Stomach (tissue), 9 donors: ENCODE data around the gene TRIM29. TPM values are rescaled to one million over a fixed set of nuclear protein-coding genes. Genes with fewer than 3 reads are reported as not detected.

Experiments
- DNase-seq, 2 donors: peaks; one replicate each; pipeline versions ENCODE4 v3.0.0 to v3.0.0-alpha.2; 2013 to 2019
- H3K27ac ChIP-seq, 5 donors: fragments of 200-600 bp in 4 of 5; sonication (generic) in 4 of 5; one replicate each; pipeline ENCODE4 v1.5.1; 2013 to 2019; ENCODE audit warnings: mild to moderate bottlenecking in 1 of 5, moderate library complexity in 1 of 5
- H3K27me3 ChIP-seq, 3 donors: fragments of 200-600 bp; sonication (generic); one replicate each; pipeline ENCODE4 v1.5.1; 2017 to 2019; ENCODE audit warnings: mixed run types in 1 of 3
- H3K36me3 ChIP-seq, 4 donors: fragments of 200-600 bp; sonication (generic); 1 replicate in 3 of 4; 2 replicates in 1 of 4; pipeline ENCODE4 v1.5.1; 2016 to 2019
- H3K4me1 ChIP-seq, 4 donors: fragments of 200-600 bp; sonication (generic); one replicate each; pipeline ENCODE4 v1.5.1; 2016 to 2019
- H3K4me3 ChIP-seq, 4 donors: fragments of 200-600 bp; sonication (generic) in 3 of 4; one replicate each; pipeline ENCODE4 v1.5.1; 2016 to 2019; ENCODE audit warnings: mild to moderate bottlenecking in 1 of 4
- H3K9me3 ChIP-seq, 4 donors: fragments of 200-600 bp; sonication (generic); one replicate each; pipeline ENCODE4 v1.5.1; 2016 to 2019
- EP300 ChIP-seq: sonication (generic); formaldehyde crosslinking; IDR thresholded peaks from one replicate; pipeline ENCODE4 v1.6.1; 2017; ENCODE audit warnings: antibody characterized with exemption
- POLR2A ChIP-seq, 4 donors: fragments of 450-650 bp; IDR thresholded peaks; one replicate each; pipeline ENCODE4 v1.6.1; 2016; ENCODE audit warnings: antibody characterized with exemption in 4 of 4, control low read depth in 2 of 4, mild to moderate bottlenecking in 1 of 4, moderate library complexity in 1 of 4
- POLR2AphosphoS5 ChIP-seq, 3 donors: sonication (generic); formaldehyde crosslinking; IDR thresholded peaks; one replicate each; pipeline ENCODE4 v1.6.1; 2016; ENCODE audit warnings: antibody characterized with exemption in 3 of 3
- WGBS, 5 donors: extraction: QIAGEN DNeasy Blood & Tissue Kit in 3 of 5; methylation state at CpG; one replicate each; pipeline versions ENCODE4 v1.1.5 to v1.1.7; 2013 to 2018; 5-methylcytosine and 5-hydroxymethylcytosine counted together
- intact Hi-C: fragments of 100-400 bp; cut with DNase I; formaldehyde crosslinking; loops from one replicate; pipeline ENCODE4 v1.15.1; 2023; ENCODE audit warnings: low total_unique reads
- polyA plus RNA-seq, 3 donors: library from polyadenylated mRNA; stranded (reverse); fragments of 200-250 nt; gene quantifications; one replicate each; pipeline ENCODE4 v1.2.3, GENCODE V29; 2013
- total RNA-seq, 5 donors: library from RNA; depleted of rRNA; stranded (reverse); fragments of >200 nt; gene quantifications; one replicate each; pipeline versions ENCODE4 v1.1.0 to v1.2.3, GENCODE V29; 2014 to 2016
- TF ChIP-seq, protein P1 (sequence below), 7 experiments: fragments of 450-650 bp in 4 of 7; fragments of 200-600 bp in 3 of 7; sonication (generic) in 3 of 7; IDR thresholded peaks; one replicate each; pipeline ENCODE4 v1.5.1; 2016 to 2019; ENCODE audit warnings: antibody characterized with exemption in 7 of 7, control low read depth in 2 of 7, mild to moderate bottlenecking in 1 of 7
- donor health status: healthy with polysubstance abuse.
- donor health status: Bipolar disorder and iron deficiency.
- donor health status: healthy.

The TRIM29 gene
- total and polyA plus RNA-seq, 8 donors, result 1.4 to 287 (median 2.2) TPM; not detected in 2

DNA sequence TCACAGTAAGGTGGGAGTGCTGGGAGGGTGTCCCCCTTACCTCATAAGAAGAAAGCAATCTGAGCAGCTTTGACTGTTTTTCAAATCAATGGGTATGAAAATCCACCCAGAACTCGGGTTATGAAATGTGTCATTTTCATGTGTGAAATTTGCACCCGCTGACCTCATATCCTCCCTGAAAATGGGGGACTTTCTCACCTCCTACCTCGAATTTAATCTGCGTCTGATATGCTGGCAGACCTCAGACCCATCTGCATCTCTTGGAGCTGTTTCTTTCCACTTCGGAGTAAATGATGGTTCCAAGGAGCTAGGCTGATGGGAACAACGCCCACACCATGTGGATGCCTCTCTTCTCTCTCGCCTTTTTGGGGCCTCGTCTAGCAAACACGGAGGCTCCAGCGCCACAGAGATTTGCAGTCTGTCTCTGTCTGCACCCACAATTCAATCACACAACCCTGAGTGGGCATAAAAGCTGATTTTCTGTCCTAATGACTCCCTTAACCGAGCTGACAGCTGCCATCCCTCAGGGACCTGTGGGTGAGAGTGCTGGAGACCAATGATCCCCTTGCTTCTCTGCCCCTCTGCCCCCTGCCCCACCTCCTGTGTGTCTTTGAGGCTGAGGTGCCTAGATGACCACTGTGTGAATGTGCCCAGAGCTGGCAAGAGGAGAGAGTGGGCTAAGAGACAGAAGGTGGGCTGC, 71.0 kb downstream of the TRIM29 start:
- peaks cover 0 to 38% (median 13%) of the 10 kb centered on the region in 3 donors for H3K27me3 ChIP-seq
- H3K4me1 ChIP-seq, result peaks cover 0 to 9% (median 2%) of the 10 kb centered on the region in 4 donors
- no peaks in the 10 kb centered on the region for H3K36me3 ChIP-seq
- no peak for TF ChIP-seq POLR2AphosphoS5 (IDR thresholded peaks at IDR 0.05)
- TF ChIP-seq, protein P1, sequence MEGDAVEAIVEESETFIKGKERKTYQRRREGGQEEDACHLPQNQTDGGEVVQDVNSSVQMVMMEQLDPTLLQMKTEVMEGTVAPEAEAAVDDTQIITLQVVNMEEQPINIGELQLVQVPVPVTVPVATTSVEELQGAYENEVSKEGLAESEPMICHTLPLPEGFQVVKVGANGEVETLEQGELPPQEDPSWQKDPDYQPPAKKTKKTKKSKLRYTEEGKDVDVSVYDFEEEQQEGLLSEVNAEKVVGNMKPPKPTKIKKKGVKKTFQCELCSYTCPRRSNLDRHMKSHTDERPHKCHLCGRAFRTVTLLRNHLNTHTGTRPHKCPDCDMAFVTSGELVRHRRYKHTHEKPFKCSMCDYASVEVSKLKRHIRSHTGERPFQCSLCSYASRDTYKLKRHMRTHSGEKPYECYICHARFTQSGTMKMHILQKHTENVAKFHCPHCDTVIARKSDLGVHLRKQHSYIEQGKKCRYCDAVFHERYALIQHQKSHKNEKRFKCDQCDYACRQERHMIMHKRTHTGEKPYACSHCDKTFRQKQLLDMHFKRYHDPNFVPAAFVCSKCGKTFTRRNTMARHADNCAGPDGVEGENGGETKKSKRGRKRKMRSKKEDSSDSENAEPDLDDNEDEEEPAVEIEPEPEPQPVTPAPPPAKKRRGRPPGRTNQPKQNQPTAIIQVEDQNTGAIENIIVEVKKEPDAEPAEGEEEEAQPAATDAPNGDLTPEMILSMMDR (IDR thresholded peaks at IDR 0.05), result no peak
- TF ChIP-seq EP300, result no peak
- TF ChIP-seq POLR2A (IDR thresholded peaks at IDR 0.05), result no peak
- WGBS, 5 donors, result 74 to 84% (median 80%) methylated on average over 11 of the region's 11 CpGs
- DNase-seq, result no peak
- intact Hi-C loops, result no loop called here
- no peak overlapping the region for H3K4me3 ChIP-seq
- H3K9me3 ChIP-seq, result no peaks in the 10 kb centered on the region
- no peak overlapping the region for H3K27ac ChIP-seq

DNA sequence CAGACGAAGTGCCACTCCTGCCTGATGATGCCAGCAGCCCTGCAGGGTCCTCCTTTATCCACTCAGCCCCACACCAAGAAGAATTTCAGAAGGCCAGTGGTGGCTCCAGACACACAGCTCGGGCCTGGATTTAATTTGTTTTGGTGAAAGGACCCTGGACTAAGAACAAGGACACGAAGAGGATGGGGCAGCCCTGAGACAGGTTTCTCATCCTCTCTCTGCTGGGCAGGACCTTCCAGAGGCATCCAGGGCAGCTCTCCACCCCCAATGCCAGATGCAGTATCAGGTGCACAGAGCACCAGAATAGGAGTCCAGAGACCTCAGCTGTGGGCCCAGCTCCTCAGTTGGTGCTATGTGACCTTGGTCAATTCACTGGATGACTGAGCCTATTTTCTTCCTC, 72.0 kb downstream of the TRIM29 start:
- peaks cover 0 to 40% (median 13%) of the 10 kb centered on the region in 3 donors for H3K27me3 ChIP-seq
- no peak overlapping the region for H3K27ac ChIP-seq
- intact Hi-C loops, result no loop called here
- H3K9me3 ChIP-seq, result no peaks in the 10 kb centered on the region
- H3K4me3 ChIP-seq, result no peak overlapping the region
- no peaks in the 10 kb centered on the region for H3K36me3 ChIP-seq
- TF ChIP-seq, protein P1 (IDR thresholded peaks at IDR 0.05), result no peak
- TF ChIP-seq POLR2A (IDR thresholded peaks at IDR 0.05) (no peak), EP300 (no peak)
- H3K4me1 ChIP-seq, result peaks cover 0 to 9% (median 2%) of the 10 kb centered on the region in 4 donors
- 56 to 77% (median 61%) methylated on average over 3 of the region's 3 CpGs for WGBS, 5 donors
- DNase-seq, result no peak

DNA sequence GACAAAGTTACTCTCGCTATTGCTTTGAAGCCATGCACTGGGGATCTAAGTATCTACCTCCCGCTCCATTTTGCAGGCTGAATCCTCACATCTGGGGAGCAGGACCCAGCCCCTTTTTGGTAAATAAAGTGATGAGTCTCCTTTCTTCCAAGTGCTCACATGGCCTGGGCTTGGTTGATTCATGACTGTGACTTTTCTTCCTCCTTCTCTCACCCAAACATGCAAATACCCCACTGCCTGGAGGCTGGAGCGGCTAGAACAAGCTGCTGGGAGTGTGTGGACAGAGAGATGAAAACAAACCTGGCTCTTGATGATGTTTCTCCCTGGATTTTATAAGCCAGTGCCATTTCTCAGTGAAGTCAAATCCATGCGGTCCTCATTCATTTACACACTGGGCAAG, 72.7 kb downstream of the TRIM29 start:
- peaks cover 0 to 40% (median 11%) of the 10 kb centered on the region in 3 donors for H3K27me3 ChIP-seq
- 78 to 91% (median 89%) methylated on average over 4 of the region's 4 CpGs for WGBS, 5 donors
- no peaks in the 10 kb centered on the region for H3K36me3 ChIP-seq
- H3K9me3 ChIP-seq, result no peaks in the 10 kb centered on the region
- TF ChIP-seq, protein P1 (IDR thresholded peaks at IDR 0.05), result no peak
- no peak for TF ChIP-seq POLR2A (IDR thresholded peaks at IDR 0.05)
- no peak for TF ChIP-seq POLR2AphosphoS5 (IDR thresholded peaks at IDR 0.05)
- TF ChIP-seq EP300, result no peak
- no peak overlapping the region for H3K4me3 ChIP-seq
- intact Hi-C loops, result no loop called here
- DNase-seq, result no peak
- no peak overlapping the region for H3K27ac ChIP-seq
- H3K4me1 ChIP-seq, result peaks cover 0 to 9% (median 2%) of the 10 kb centered on the region in 4 donors

DNA sequence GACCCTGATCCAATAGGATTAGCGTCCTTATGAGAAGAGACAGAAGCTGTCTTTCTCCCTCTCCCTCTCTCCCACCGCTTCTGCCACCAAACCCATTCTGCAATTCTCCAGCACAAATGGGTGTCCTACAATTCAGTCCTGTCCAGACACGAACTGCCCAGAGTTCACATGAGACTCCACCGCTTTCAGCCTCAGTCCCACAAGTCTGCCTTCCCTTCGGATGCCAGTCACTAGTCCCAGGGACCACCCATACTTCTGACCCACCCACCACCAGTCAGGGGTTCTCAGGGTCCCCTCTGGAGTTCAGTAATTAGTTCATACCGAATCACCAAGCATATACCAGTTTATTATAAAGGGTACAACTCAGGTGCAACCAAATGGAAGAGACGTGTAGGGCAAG, 73.6 kb downstream of the TRIM29 start:
- H3K36me3 ChIP-seq, result no peaks in the 10 kb centered on the region
- intact Hi-C loops, result no loop called here
- no peaks in the 10 kb centered on the region for H3K9me3 ChIP-seq
- peaks cover 0 to 40% (median 9%) of the 10 kb centered on the region in 3 donors for H3K27me3 ChIP-seq
- no peak for DNase-seq
- WGBS, 5 donors, result 79 to 90% (median 85%) methylated on average over 7 of the region's 7 CpGs
- TF ChIP-seq POLR2AphosphoS5 (IDR thresholded peaks at IDR 0.05) (no peak), POLR2A (IDR thresholded peaks at IDR 0.05) (no peak), EP300 (no peak)
- TF ChIP-seq, protein P1 (IDR thresholded peaks at IDR 0.05), result no peak
- H3K4me1 ChIP-seq, result peaks cover 0 to 9% (median 2%) of the 10 kb centered on the region in 4 donors
- H3K4me3 ChIP-seq, result no peak overlapping the region
- H3K27ac ChIP-seq, result no peak overlapping the region
